ENCODE data around the gene MGAT2. TPM values are rescaled to one million over a fixed set of nuclear protein-coding genes. Genes with fewer than 3 reads are reported as not detected.

Gene MGAT2
- total and polyA plus RNA-seq, 9 of the 15 experiments (the other 6 are each of a cell fraction or from before 2014, with no cell fraction given), result 0.03 to 33.3 (median 24.6) TPM; not detected in 1

DNA sequence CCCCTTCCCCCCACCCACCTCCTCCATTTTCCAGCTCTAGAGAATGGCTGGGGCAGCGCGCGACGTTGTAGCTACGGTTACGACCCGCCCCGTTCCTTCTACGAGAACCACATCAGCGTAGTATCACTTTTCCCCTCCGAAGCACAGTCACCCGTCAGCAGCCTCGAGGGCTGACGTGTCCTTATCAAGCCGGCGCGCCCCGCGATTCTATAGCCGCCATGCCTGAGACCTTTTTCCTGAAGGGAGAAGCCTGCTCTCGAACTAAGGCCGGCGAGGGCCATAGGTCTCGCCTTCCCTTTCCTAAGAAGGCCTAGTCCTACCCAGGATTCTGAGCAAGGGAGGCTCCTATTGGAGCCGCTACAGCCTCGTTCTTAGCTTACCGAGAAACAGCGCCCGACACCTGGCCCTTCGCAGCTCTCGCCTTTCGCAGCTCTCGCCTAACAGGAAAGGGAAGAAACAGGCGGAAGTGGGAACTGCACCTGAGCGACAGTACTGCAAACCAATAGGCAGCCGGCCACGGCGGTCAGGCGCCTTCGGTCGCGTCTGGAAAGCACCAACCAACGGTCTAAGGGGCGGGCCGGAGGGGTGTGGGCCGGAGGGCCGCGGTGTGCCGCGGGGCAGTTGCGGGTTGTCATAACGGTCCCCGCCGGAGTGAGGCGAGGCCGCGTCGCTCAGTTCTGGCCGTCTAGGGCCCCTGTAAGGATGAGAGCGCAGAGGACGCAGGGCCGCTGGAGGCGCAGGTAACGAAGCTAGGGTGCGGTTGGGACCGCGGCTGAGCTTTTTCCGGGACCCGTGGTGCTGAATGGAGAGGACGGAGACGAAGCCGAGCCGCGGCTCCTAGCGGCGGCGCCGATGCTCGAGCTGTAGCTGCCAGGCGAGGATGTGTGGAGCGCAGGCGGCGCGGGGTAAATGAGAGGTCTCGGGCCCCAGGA, at the start of gene MGAT2, which contains the start of gene RPL36AL (continued):
- TF ChIP-seq PKNOX1 (IDR thresholded peaks at IDR 0.05) (peak; percentile 99), REST (IDR thresholded peaks at IDR 0.05; ENCODE audit: borderline replicate concordance) (peak; percentile 23; the same call in 1 of the 2 replicates), REST (CRISPR knock-in tag; IDR thresholded peaks at IDR 0.05; ENCODE audit: low read depth) (no peak), ZKSCAN3 (CRISPR knock-in tag; IDR thresholded peaks at IDR 0.05) (no peak), ZFX (CRISPR knock-in tag; IDR thresholded peaks at IDR 0.05) (peak; percentile 89), BCOR (IDR thresholded peaks at IDR 0.05) (peak; percentile 20; the same call in 1 of the 2 replicates)
- TF ChIP-seq, protein P1, sequence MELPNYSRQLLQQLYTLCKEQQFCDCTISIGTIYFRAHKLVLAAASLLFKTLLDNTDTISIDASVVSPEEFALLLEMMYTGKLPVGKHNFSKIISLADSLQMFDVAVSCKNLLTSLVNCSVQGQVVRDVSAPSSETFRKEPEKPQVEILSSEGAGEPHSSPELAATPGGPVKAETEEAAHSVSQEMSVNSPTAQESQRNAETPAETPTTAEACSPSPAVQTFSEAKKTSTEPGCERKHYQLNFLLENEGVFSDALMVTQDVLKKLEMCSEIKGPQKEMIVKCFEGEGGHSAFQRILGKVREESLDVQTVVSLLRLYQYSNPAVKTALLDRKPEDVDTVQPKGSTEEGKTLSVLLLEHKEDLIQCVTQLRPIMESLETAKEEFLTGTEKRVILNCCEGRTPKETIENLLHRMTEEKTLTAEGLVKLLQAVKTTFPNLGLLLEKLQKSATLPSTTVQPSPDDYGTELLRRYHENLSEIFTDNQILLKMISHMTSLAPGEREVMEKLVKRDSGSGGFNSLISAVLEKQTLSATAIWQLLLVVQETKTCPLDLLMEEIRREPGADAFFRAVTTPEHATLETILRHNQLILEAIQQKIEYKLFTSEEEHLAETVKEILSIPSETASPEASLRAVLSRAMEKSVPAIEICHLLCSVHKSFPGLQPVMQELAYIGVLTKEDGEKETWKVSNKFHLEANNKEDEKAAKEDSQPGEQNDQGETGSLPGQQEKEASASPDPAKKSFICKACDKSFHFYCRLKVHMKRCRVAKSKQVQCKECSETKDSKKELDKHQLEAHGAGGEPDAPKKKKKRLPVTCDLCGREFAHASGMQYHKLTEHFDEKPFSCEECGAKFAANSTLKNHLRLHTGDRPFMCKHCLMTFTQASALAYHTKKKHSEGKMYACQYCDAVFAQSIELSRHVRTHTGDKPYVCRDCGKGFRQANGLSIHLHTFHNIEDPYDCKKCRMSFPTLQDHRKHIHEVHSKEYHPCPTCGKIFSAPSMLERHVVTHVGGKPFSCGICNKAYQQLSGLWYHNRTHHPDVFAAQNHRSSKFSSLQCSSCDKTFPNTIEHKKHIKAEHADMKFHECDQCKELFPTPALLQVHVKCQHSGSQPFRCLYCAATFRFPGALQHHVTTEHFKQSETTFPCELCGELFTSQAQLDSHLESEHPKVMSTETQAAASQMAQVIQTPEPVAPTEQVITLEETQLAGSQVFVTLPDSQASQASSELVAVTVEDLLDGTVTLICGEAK (IDR thresholded peaks at IDR 0.05), result peak; percentile 89
- TF ChIP-seq, protein P1 (CRISPR knock-in tag; IDR thresholded peaks at IDR 0.05), result no peak

Data from K562 (cell line).